ENCODE results near the gene CMA1. TPM values are rescaled to one million over a fixed set of nuclear protein-coding genes. Genes with fewer than 3 reads are reported as not detected.

The CMA1 gene
- total RNA-seq, result not detected in 2 replicates

GRCh38 chr14:24508155-24508840 is at the start of gene CMA1:
CMA1 (minus strand) TSS chr14:24508265; CDS start chr14:24508235, 30 bp downstream.

Other genes starting within 250 kb of the CMA1 start
- gene TGM1, start 245.1 kb downstream of the CMA1 start, total RNA-seq, result 0.35 and 4.0 TPM in 2 replicates
- gene RABGGTA, start 236.7 kb downstream of the CMA1 start, total RNA-seq, result 33.1 and 65.2 TPM in 2 replicates
- 15.3 and 21.3 TPM in 2 replicates for gene DHRS1, start 208.5 kb downstream of the CMA1 start, total RNA-seq
- 15.0 and 22.0 TPM in 2 replicates for gene NOP9, start 208.4 kb downstream of the CMA1 start, total RNA-seq
- gene CIDEB, start 200.3 kb downstream of the CMA1 start, total RNA-seq, result 1.4 and 2.3 TPM in 2 replicates
- gene LTB4R2, start 198.1 kb downstream of the CMA1 start, total RNA-seq, result 0.18 and 1.4 TPM in 2 replicates
- under 0.01 and 0.71 TPM in 2 replicates for gene LTB4R, start 196.8 kb downstream of the CMA1 start, total RNA-seq
- not detected in 2 replicates for gene ADCY4, start 173.2 kb downstream of the CMA1 start, total RNA-seq
- gene RIPK3, start 168.3 kb downstream of the CMA1 start, total RNA-seq, result not detected in 2 replicates
- 27.8 and 35.7 TPM in 2 replicates for gene NFATC4, start 140.1 kb downstream of the CMA1 start, total RNA-seq
- 11.9 and 12.1 TPM in 2 replicates for gene NYNRIN, start 109.3 kb downstream of the CMA1 start, total RNA-seq
- gene CBLN3, start 78.6 kb downstream of the CMA1 start, total RNA-seq, result 2.8 and 4.6 TPM in 2 replicates
- 39.5 and 41.8 TPM in 2 replicates for gene KHNYN, start 78.3 kb downstream of the CMA1 start, total RNA-seq
- gene SDR39U1, start 65.5 kb downstream of the CMA1 start, total RNA-seq, result 18.1 and 32.9 TPM in 2 replicates
- not detected in 2 replicates for gene CTSG, start 68.0 kb upstream of the CMA1 start, total RNA-seq
- not detected in 2 replicates for gene GZMH, start 101.4 kb upstream of the CMA1 start, total RNA-seq
- gene GZMB, start 125.9 kb upstream of the CMA1 start, total RNA-seq, result not detected in 2 replicates